NCI-H1048 (cell line): ENCODE measurements around the gene TOP3B.
"Not testable (repeated sequence)": the region's sequence is repeated elsewhere in the genome, so short reads cannot be mapped to it uniquely, and the experiment has no call there.

Experiments
- DNase-seq: peaks from one replicate; lab custom pipeline; 2025; lab: John Stamatoyannopoulos, UW

TOP3B gene

GRCh38 chr22:21944871-21945270 lies 37.7 kb downstream of the TOP3B start:
- DNase-seq: no peak

DNA sequence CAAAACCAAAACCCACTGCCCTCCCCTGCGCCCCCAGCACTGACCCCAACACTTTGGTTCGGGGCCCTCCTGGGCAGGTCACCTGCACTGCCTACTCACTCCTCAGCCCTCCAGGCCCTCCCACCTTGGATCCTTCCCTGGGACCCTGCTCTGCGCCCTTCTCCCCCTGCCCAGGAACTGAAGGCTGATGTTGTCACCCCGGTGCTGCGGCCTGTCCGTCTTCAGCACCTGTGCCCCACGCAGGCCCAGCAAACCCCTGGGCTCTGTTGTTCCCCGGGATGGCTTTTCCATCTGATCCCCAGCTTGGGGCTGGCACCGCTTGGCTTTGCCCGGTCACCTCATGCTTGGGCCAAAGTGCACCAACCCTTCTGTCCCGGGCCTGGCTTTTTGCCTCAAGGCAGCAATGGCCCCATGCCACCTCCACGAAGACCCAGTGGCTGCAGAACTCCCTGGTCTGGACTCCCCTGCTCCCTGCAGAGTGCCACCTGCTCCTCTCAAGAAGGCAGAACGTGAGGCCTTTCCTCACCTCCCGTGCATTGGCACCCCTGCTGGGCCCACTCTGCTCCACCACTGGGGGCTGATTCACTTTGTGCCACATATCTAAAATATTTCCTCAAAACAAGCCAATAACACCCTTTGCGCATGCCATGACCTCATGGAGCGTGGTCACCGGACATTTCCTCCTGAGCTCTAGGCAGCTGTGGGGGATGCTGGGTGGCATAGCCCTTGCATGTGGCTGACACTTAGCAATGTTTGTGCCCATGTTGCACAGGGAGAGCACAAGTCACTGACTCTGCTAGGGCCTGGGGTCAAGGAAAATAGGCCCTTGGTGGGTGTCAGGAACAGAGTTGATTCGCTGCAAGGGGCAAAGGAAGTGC lies 38.8 kb downstream of the TOP3B start:
- DNase-seq: no peak

- no peak for DNase-seq
These were observed 39.9 kb downstream of the TOP3B start for GRCh38 chr22:21942407-21943343.

DNA sequence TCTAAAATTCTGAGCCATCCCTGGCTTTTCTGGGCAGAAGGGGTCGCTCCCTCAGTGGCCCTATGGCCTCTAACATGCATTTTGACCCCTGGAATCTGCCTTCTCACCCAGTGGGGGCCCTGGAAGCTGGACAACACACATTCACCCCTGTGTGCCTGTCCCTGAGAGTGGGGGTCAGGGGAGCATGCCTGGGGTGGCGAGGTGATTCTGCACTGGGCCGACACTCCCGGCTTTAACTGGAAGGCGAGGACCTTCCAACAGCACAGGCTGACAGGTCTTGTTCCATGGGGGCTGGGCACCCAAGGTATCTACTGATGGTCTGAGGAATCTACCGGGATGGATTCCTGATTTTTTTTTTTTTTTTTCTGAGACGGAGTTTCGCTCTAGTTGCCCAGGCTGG lies 40.7 kb downstream of the TOP3B start:
- no peak for DNase-seq

DNA sequence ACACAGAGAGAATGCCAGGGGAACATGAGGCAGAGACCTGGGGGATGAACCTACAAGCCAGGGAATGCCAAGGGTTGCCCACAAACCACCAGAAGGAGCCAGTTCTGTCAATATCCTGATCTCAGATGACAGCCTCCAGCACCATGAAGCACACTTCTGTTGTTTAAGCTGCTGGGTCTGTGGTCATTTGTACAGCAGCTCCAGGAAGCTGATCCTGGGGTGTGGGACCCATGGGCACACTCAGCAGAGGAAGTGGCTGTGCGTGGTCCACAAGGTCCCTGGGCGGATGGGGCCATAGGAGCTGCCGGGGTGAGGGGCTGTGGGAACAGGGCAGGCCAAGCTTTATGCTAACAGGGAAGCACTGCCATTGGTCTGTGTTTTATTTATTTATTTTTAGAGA lies 42.1 kb downstream of the TOP3B start:
- no peak for DNase-seq

GRCh38 chr22:21939935-21940334 lies 42.7 kb downstream of the TOP3B start:
- not testable (repeated sequence) for DNase-seq

- DNase-seq: no peak
These were observed 43.1 kb downstream of the TOP3B start for GRCh38 chr22:21939461-21939913.

DNA sequence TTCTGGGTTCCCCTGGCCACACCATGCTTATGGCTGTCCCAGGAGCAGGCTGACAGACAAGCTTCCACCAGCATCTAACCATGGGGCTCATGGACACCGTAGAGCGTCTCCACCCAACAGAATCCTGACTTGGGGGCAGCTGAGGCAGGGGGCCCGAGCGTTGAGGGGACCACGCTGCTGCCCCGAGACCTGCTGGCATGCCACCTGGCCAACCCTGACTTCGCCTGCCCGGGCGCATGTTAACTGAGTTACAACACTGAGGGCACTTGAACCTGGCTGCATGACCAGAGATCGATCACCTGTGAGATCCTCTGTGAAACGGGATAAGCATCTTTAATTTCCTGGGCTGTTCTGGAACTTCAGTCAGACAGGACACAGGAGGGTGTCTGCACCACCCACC lies 43.7 kb downstream of the TOP3B start:
- no peak for DNase-seq

DNA sequence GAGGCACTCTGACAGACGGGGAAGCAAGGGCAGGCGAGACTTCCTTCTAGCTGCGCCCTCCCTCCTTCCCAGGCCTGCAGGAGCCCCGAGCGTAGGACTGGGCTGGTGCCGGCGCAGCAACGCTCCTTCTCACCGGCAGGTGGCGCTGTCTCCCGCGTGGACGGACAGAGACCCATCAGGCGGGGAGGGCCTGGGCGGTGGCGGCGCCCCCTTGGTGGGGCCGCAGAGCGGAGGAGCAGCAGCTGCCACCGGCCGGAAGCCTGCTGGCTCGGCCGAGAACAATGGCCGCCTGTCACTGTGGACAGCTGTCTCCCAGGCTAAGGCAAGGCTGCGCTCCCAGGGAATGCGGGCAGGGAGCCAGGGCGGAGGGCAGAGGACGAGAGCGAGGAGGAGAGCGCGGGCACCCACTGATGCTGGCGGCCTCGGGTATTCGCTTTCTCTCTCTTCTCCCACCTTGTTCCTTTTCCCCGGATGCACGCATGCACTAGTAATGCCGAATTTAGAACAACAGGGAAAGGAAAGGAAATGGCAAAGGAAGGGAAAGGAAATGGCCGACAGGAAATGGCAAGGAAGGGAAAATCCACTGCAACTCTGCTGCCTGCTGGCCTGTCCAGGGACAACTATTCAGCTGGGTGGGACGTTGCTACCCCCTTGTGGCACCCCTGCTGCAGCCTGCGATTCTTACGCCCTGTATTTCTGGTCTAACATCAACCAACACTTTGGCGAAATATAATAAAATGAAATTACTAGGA lies 44.3 kb downstream of the TOP3B start:
- DNase-seq: peak; percentile 61

GRCh38 chr22:21937821-21938070 lies 44.8 kb downstream of the TOP3B start:
- DNase-seq: no peak

GRCh38 chr22:21937041-21937820 lies 45.4 kb downstream of the TOP3B start:
- no peak for DNase-seq

DNA sequence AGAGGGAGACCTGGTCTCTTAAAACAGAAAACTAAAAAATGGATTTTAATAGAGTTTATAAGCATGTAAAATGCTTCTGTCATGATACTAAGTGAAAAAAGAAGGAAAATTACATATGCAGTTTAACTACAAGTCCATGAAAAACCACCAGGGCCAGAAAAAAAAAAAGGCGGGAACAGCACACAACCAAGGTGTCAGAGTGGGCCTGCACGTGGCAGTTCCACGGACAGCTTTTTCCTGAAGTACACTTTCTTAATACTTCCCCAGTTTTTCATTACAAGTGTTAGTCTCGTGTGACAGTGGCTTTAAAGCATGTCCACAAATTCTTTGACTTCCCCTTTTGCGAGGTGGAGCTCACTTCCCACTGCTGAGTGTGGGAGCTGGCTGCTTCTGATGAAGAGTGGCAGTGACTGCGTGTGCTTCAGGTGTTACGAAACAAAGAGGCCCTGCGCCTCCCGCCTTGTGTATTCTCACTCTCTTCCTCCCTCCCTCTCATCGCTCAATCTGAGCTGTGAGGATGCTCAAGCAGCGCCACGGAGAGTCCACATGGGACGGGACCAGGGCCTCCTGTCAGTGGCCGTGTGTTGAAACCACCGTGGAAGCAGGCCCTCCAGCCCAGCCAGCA lies 46.3 kb downstream of the TOP3B start:
- DNase-seq: no peak

DNA sequence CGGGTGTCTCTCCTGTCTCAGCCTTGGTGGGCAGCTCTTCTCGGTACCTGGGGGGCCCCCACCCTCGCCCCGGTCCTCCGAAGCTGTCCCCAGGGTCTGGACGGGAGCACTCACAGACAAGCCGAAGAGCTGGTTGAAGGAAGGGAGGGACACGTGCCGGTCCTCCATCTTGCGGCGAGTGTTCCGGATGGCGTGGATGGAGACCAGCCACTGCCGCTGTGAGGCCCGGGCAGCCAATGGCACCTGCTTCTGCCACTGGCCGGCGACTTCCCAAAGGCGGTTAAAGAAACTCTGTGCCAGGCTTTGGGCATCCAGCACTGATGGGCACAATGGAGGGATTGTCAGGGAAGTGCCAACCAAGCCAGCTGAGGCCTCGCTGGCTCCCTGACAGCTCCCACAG lies 48.7 kb downstream of the TOP3B start:
- no peak for DNase-seq

GRCh38 chr22:21933413-21933812 lies 49.2 kb downstream of the TOP3B start:
- no peak for DNase-seq

GRCh38 chr22:21932347-21932746 lies 50.2 kb downstream of the TOP3B start:
- DNase-seq: no peak

GRCh38 chr22:21931056-21931455 lies 51.5 kb downstream of the TOP3B start:
- no peak for DNase-seq

- DNase-seq: no peak
These were observed 53.3 kb downstream of the TOP3B start for GRCh38 chr22:21929253-21929652.

DNA sequence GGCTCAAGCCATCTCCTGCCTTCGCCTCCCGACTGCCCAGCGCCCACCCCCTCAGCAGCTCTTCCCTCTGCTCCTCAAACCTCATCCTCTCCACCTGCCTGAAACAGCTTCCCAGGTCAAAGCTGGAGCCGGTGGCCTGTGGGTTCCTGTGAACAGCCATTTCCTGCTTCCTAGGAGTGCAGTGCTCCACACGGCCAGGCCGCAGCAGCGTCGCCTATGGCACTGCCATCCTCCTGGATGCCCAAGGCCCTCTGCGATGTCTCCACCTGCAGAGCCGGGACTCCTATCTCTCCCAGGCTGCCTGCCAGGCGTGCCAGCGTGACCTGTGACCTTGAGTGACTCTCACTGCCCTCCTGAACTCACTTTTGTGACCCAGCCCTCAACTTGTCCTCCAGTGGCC lies 54.5 kb downstream of the TOP3B start:
- DNase-seq: no peak

GRCh38 chr22:21927174-21927823 lies 55.3 kb downstream of the TOP3B start:
- DNase-seq: no peak

DNA sequence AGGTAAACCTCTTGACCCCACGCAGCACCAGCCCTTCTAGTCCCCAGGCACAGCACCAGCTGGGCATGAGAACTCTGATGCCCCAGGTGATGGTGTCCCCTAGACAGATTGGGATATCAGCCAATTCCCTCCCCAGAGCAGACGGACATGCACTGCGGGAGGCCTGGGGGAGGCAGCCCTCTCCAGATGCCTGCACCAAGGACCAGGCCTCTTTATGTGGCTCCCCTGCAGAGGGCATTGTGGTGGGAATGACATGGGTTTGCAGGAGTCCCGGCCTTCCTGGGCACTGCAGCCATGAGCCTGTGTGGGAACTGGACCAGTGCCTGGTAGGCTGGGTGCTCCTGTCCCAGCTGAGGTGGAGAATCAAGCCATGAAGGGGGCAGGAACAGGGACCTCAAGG lies 55.9 kb downstream of the TOP3B start:
- DNase-seq: no peak

GRCh38 chr22:21923163-21923561 lies 59.4 kb downstream of the TOP3B start:
- DNase-seq: no peak
